GM23338 (cell line): ENCODE results near the gene ADAMTS8. TPM values are rescaled to one million over a fixed set of nuclear protein-coding genes. Genes with fewer than 3 reads are reported as not detected.

Experiments used
- ATAC-seq: fragments of 200-7000 bp; cut with Tn5 transposase; 3 replicates; pipeline ENCODE4 v1.9.1; 2020
- DNase-seq: peaks from one replicate; pipeline ENCODE4 v3.0.0-alpha.2; 2015; ENCODE audit warnings: low spot score
- H2AFZ ChIP-seq: fragments of 200-600 bp; sonication (generic); 2 replicates; pipeline ENCODE4 v1.8.0; 2016; ENCODE audit warnings: antibody characterized with exemption, mild to moderate bottlenecking, moderate library complexity
- H3F3A ChIP-seq: fragments of 200-600 bp; sonication (generic); replicated peaks from 2 replicates; pipeline ENCODE4 v1.8.0; 2017; ENCODE audit warnings: antibody characterized with exemption, mixed run types, low read depth
- H3K27ac ChIP-seq: fragments of 200-600 bp; sonication (generic); 2 replicates; pipeline ENCODE4 v1.6.1; 2016; ENCODE audit warnings: low read depth
- H3K27me3 ChIP-seq: fragments of 200-600 bp; sonication (generic); 2 replicates; pipeline ENCODE4 v1.8.0; 2016; ENCODE audit warnings: mild to moderate bottlenecking, mixed run types, moderate library complexity; ENCODE audit not compliant: insufficient read depth
- H3K36me3 ChIP-seq: fragments of 200-600 bp; sonication (generic); 2 replicates; pipeline ENCODE4 v1.8.0; 2016; ENCODE audit warnings: mild to moderate bottlenecking; ENCODE audit not compliant: insufficient read depth
- H3K4me1 ChIP-seq: fragments of 200-600 bp; sonication (generic); 2 replicates; pipeline ENCODE4 v1.8.0; 2016; ENCODE audit warnings: mild to moderate bottlenecking, moderate library complexity; ENCODE audit not compliant: insufficient read depth
- H3K4me2 ChIP-seq: fragments of 200-600 bp; sonication (generic); 2 replicates; pipeline ENCODE4 v1.7.1; 2017; ENCODE audit warnings: mixed run types
- H3K4me3 ChIP-seq: fragments of 200-600 bp; sonication (generic); 2 replicates; pipeline ENCODE4 v1.6.1; 2016; ENCODE audit warnings: mixed run types
- H3K79me2 ChIP-seq: fragments of 200-600 bp; sonication (generic); replicated peaks from 2 replicates; pipeline ENCODE4 v1.8.0; 2017; ENCODE audit warnings: mild to moderate bottlenecking; ENCODE audit not compliant: insufficient read depth
- H3K9me2 ChIP-seq: fragments of 200-600 bp; sonication (generic); 2 replicates; pipeline ENCODE4 v1.8.0; 2017; ENCODE audit not compliant: insufficient read depth
- H4K20me1 ChIP-seq: fragments of 200-600 bp; sonication (generic); replicated peaks from 2 replicates; pipeline ENCODE4 v1.8.0; 2017; ENCODE audit warnings: mild to moderate bottlenecking; ENCODE audit not compliant: insufficient read depth
- H3K27ac Mint-ChIP-seq: 2 replicates; pipeline ENCODE4 v1.8.0; 2020; ENCODE audit warnings: inconsistent platforms, mild to moderate bottlenecking, moderate library complexity, mixed read lengths
- H3K27me3 Mint-ChIP-seq: 3 replicates; pipeline ENCODE4 v1.8.0; 2022; ENCODE audit warnings: low read depth, mild to moderate bottlenecking, moderate library complexity, mixed read lengths, inconsistent platforms; ENCODE audit not compliant: insufficient read depth, poor library complexity
- H3K36me3 Mint-ChIP-seq: 3 replicates; pipeline ENCODE4 v1.8.0; 2021; ENCODE audit warnings: low read depth, mild to moderate bottlenecking, inconsistent platforms, moderate library complexity, mixed read lengths
- H3K4me1 Mint-ChIP-seq: 3 replicates; pipeline ENCODE4 v1.8.0; 2020; ENCODE audit warnings: mild to moderate bottlenecking, inconsistent platforms, mixed read lengths
- H3K4me3 Mint-ChIP-seq: 3 replicates; pipeline ENCODE4 v1.8.0; 2021; ENCODE audit warnings: moderate library complexity, mild to moderate bottlenecking, inconsistent platforms, mixed read lengths
- H3K9me3 Mint-ChIP-seq: 3 replicates; pipeline ENCODE4 v1.8.0; 2020; ENCODE audit warnings: moderate library complexity, mild to moderate bottlenecking, inconsistent platforms, mixed read lengths
- CREB1 ChIP-seq: fragments of 250-450 bp; sonication (Bioruptor Pico); IDR thresholded peaks from 2 replicates; pipeline ENCODE4 v1.5.0; 2020; ENCODE audit warnings: low read depth, mild to moderate bottlenecking, moderate library complexity
- CTCF ChIP-seq, 2 experiments: fragments of 200-600 bp in 1 of 2; sonication (generic) in 1 of 2; conservative IDR thresholded peaks; 2 replicates each; pipeline versions ENCODE4 v1.5.1 to v1.6.1; 2016 to 2017; ENCODE audit warnings: antibody characterized with exemption in 2 of 2, low read depth in 2 of 2, mild to moderate bottlenecking in 2 of 2, moderate library complexity in 1 of 2
- EZH2 ChIP-seq: fragments of 200-600 bp; sonication (generic); IDR thresholded peaks from one replicate; pipeline ENCODE4 v1.8.0; 2017; ENCODE audit warnings: antibody characterized with exemption, mild to moderate bottlenecking, low read depth; ENCODE audit not compliant: unreplicated experiment
- EZH2phosphoT487 ChIP-seq: fragments of 200-600 bp; sonication (generic); IDR thresholded peaks from one replicate; pipeline ENCODE4 v1.8.1; 2018; ENCODE audit warnings: antibody characterized with exemption; ENCODE audit not compliant: unreplicated experiment
- JUNB ChIP-seq: IDR thresholded peaks from one replicate; pipeline ENCODE4 v1.6.1; 2016; ENCODE audit warnings: antibody characterized with exemption; ENCODE audit not compliant: unreplicated experiment
- NANOG ChIP-seq: IDR thresholded peaks from 2 replicates; pipeline ENCODE4 v1.6.1; 2016; ENCODE audit warnings: antibody characterized with exemption, borderline replicate concordance
- POLR2AphosphoS5 ChIP-seq: IDR thresholded peaks from 2 replicates; pipeline ENCODE4 v1.6.1; 2016; ENCODE audit warnings: antibody characterized with exemption, low read depth
- STAT1 ChIP-seq: IDR thresholded peaks from one replicate; pipeline ENCODE4 v1.6.1; 2016; ENCODE audit warnings: antibody characterized with exemption; ENCODE audit not compliant: unreplicated experiment
- ZNF114 ChIP-seq: fragments of 250-450 bp; sonication (Bioruptor Pico); IDR thresholded peaks from 2 replicates; pipeline ENCODE4 v1.5.0; 2020; ENCODE audit warnings: mild to moderate bottlenecking, moderate library complexity
- ZNF331 ChIP-seq: fragments of 250-450 bp; sonication (Bioruptor Pico); IDR thresholded peaks from 2 replicates; pipeline ENCODE4 v1.5.0; 2020; ENCODE audit warnings: low read depth, mild to moderate bottlenecking, moderate library complexity
- polyA plus RNA-seq: library from polyadenylated mRNA; unstranded; fragments of >200 nt; fragmentation: Nextera tagmentation; extraction: Ambion mirVana; gene quantifications from 2 replicates; pipeline ENCODE4 v1.2.1, GENCODE V29; 2016
- total RNA-seq: library from RNA; depleted of rRNA; stranded (reverse); fragments of >200 nt; shearing (Covaris generic); gene quantifications from 2 replicates; pipeline ENCODE4 v1.2.3, GENCODE V29; 2014
- TF ChIP-seq, protein P1 (sequence below): IDR thresholded peaks from one replicate; pipeline ENCODE4 v1.6.1; 2018; ENCODE audit warnings: antibody characterized with exemption; ENCODE audit not compliant: unreplicated experiment
- TF ChIP-seq, protein P2 (sequence below): IDR thresholded peaks from 2 replicates; pipeline ENCODE4 v1.6.1; 2016; ENCODE audit warnings: antibody characterized with exemption

Gene ADAMTS8
- total and polyA plus RNA-seq, 2 experiments from 2014 or later = 7.5 to 16.2 TPM

DNA sequence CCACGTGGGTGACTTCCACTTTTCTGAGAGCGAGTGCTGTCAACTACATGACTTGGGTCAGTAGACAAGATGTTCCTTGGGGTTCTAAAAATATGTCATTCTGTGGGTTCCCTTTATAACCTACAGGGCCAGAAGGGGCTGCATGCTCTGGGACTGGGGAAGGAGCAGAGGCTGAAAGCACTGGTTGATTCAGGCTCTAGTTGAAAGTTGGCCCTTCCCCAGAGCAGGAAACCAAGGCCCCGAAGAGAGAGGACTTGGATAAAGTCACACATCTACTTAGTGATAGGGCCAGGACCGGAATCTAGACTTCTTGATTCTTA lies 30.0 kb upstream of the ADAMTS8 start (continued):
- TF ChIP-seq ZNF114 (CRISPR knock-in tag) (no peak), STAT1 (no peak), CREB1 (CRISPR knock-in tag) (no peak)

GRCh38 chr11:130457623-130458409 lies 29.4 kb upstream of the ADAMTS8 start:
- H3K36me3 ChIP-seq = no peaks in the 10 kb centered on the region; the same call in 1 of the 2 replicates
- peaks cover 4% of the 10 kb centered on the region for H3K27me3 ChIP-seq
- Mint-ChIP-seq H3K4me3 (no peak overlapping the region), H3K27ac (no peak overlapping the region), H3K27me3 (peaks cover 12% of the 10 kb centered on the region), H3K9me3 (no peaks in the 10 kb centered on the region), H3K4me1 (peaks cover 5% of the 10 kb centered on the region; the same call in 2 of the 3 replicates), H3K36me3 (no peaks in the 10 kb centered on the region)
- no peak for DNase-seq
- H3K4me1 ChIP-seq = no peaks in the 10 kb centered on the region
- no peak overlapping the region for H3K4me2 ChIP-seq
- no peak overlapping the region for H3K4me3 ChIP-seq
- 0 out of 2 replicates have a peak, but pooled peaks cover 3% of the 10 kb centered on the region for H3F3A ChIP-seq
- no peaks in the 10 kb centered on the region for H4K20me1 ChIP-seq
- H3K9me2 ChIP-seq = no peaks in the 10 kb centered on the region
- H3K79me2 ChIP-seq = no peaks in the 10 kb centered on the region
- H2AFZ ChIP-seq = no peak overlapping the region
- H3K27ac ChIP-seq = no peak overlapping the region
- no peak for ATAC-seq
- TF ChIP-seq CTCF (conservative IDR thresholded peaks at IDR 0.05; ENCODE audit: low read depth in 2 of 2) (peak in 1 of 2 experiments; percentile 9; a peak in 1 of 4 replicates), POLR2AphosphoS5 (no peak)

GRCh38 chr11:130456286-130456685 lies 27.9 kb upstream of the ADAMTS8 start:
- Histone ChIP-seq H3K36me3 (no peaks in the 10 kb centered on the region; the same call in 1 of the 2 replicates), H3K79me2 (no peaks in the 10 kb centered on the region), H3F3A (0 out of 2 replicates have a peak, but pooled peaks cover 3% of the 10 kb centered on the region), H3K4me2 (no peak overlapping the region), H4K20me1 (no peaks in the 10 kb centered on the region; the same call in 1 of the 2 replicates), H3K27me3 (peaks cover 16% of the 10 kb centered on the region), H2AFZ (no peak overlapping the region), H3K9me2 (no peaks in the 10 kb centered on the region), H3K27ac (no peak overlapping the region), H3K4me3 (no peak overlapping the region), H3K4me1 (no peaks in the 10 kb centered on the region)
- Mint-ChIP-seq H3K4me3 (no peak overlapping the region), H3K27ac (no peak overlapping the region), H3K27me3 (peaks cover 26% of the 10 kb centered on the region), H3K9me3 (no peaks in the 10 kb centered on the region), H3K4me1 (peaks cover 5% of the 10 kb centered on the region; the same call in 2 of the 3 replicates), H3K36me3 (no peaks in the 10 kb centered on the region)
- ATAC-seq = no peak
- DNase-seq = no peak
- TF ChIP-seq ZNF114 (CRISPR knock-in tag) (no peak), NANOG (no peak), POLR2AphosphoS5 (no peak), CREB1 (CRISPR knock-in tag) (no peak), ZNF331 (CRISPR knock-in tag) (no peak), EZH2phosphoT487 (no peak), STAT1 (no peak), CTCF (conservative IDR thresholded peaks at IDR 0.05; ENCODE audit: low read depth in 2 of 2) (no peak), EZH2 (no peak), JUNB (no peak)
- TF ChIP-seq, protein P1, sequence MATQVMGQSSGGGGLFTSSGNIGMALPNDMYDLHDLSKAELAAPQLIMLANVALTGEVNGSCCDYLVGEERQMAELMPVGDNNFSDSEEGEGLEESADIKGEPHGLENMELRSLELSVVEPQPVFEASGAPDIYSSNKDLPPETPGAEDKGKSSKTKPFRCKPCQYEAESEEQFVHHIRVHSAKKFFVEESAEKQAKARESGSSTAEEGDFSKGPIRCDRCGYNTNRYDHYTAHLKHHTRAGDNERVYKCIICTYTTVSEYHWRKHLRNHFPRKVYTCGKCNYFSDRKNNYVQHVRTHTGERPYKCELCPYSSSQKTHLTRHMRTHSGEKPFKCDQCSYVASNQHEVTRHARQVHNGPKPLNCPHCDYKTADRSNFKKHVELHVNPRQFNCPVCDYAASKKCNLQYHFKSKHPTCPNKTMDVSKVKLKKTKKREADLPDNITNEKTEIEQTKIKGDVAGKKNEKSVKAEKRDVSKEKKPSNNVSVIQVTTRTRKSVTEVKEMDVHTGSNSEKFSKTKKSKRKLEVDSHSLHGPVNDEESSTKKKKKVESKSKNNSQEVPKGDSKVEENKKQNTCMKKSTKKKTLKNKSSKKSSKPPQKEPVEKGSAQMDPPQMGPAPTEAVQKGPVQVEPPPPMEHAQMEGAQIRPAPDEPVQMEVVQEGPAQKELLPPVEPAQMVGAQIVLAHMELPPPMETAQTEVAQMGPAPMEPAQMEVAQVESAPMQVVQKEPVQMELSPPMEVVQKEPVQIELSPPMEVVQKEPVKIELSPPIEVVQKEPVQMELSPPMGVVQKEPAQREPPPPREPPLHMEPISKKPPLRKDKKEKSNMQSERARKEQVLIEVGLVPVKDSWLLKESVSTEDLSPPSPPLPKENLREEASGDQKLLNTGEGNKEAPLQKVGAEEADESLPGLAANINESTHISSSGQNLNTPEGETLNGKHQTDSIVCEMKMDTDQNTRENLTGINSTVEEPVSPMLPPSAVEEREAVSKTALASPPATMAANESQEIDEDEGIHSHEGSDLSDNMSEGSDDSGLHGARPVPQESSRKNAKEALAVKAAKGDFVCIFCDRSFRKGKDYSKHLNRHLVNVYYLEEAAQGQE = no peak
- TF ChIP-seq, protein P2, sequence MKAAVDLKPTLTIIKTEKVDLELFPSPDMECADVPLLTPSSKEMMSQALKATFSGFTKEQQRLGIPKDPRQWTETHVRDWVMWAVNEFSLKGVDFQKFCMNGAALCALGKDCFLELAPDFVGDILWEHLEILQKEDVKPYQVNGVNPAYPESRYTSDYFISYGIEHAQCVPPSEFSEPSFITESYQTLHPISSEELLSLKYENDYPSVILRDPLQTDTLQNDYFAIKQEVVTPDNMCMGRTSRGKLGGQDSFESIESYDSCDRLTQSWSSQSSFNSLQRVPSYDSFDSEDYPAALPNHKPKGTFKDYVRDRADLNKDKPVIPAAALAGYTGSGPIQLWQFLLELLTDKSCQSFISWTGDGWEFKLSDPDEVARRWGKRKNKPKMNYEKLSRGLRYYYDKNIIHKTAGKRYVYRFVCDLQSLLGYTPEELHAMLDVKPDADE = no peak
